CD4-positive, alpha-beta T cell treated with Interleukin-21 for 1 hour (primary cell): ENCODE data around the gene MYG1.

ENCODE experiments used
- DNase-seq: peaks from one replicate; pipeline ENCODE4 v3.0.0-alpha.2; 2020

Gene MYG1, protein sequence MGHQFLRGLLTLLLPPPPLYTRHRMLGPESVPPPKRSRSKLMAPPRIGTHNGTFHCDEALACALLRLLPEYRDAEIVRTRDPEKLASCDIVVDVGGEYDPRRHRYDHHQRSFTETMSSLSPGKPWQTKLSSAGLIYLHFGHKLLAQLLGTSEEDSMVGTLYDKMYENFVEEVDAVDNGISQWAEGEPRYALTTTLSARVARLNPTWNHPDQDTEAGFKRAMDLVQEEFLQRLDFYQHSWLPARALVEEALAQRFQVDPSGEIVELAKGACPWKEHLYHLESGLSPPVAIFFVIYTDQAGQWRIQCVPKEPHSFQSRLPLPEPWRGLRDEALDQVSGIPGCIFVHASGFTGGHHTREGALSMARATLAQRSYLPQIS

DNA sequence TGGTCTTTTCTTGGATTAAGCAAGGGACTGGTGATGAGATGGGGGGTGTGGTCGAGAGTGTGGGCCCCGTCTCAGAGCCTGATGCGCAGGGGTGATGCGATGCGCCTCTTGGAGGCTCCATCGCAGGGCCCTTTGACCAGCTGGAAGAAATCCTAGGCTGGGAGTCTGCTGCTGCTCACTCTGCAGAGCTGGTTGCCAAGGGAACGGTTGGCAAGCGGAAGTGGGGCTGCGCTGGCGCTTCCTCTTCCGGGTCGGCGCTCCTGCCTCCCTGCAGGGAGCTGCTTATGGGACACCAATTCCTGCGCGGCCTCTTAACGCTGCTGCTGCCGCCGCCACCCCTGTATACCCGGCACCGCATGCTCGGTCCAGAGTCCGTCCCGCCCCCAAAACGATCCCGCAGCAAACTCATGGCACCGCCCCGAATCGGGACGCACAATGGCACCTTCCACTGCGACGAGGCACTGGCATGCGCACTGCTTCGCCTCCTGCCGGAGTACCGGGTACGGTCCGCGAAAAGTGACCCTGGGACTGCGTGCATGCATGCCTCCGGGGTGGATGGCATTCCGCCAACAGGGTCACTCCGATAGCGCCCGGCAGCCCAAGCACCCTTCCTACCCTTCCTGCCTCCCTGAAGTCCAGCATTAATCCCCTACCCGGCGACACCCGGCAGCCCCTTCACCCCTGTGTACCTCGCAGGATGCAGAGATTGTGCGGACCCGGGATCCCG, at the start of gene MYG1:
MYG1 (plus strand) TSS at position 242 of the 727 bp plus-strand sequence; CDS start at position 285, 43 bp downstream.
- DNase-seq, result peak; percentile 87

DNA sequence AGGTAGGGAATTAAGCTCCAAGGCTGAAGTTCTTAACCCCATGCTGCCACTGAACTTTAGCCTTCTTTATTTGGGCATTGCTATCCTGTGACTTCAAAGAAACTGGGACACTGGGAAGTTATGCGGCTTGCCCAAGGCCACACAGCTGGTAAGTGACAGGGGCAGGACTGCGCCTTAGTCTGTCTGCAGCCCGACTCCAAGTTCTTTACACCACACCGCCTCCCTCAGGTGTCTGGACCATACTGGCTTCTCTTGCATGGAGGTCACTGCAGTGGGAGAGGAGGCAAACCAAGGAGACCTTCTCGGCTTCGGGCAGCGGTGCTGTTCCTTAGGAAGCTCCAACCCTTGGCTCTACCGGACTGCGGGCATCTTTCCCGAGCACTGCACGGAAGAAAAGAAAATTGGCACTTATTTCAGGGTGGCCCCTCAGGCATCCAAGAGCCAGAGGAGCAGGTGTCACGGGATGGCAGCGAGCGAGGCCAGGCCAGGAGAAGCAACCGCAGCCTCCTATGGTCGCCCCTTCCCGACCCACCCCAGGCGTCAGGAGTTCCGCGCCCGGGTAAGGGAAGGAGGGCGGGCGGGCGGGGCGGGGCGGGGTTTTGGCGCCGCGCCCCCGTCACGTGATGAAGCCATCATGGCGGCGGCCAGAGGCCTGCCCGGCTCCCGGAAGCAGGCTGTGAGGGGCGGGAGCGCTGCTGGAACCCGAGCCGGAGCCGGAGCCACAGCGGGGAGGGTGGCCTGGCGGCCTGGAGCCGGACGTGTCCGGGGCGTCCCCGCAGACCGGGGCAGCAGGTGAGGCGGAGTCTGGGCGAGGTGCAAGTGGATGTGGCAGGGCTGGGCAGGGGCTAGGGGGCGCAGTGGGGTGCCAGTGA, 47.8 kb upstream of the MYG1 start:
- DNase-seq, result peak; percentile 77

DNA sequence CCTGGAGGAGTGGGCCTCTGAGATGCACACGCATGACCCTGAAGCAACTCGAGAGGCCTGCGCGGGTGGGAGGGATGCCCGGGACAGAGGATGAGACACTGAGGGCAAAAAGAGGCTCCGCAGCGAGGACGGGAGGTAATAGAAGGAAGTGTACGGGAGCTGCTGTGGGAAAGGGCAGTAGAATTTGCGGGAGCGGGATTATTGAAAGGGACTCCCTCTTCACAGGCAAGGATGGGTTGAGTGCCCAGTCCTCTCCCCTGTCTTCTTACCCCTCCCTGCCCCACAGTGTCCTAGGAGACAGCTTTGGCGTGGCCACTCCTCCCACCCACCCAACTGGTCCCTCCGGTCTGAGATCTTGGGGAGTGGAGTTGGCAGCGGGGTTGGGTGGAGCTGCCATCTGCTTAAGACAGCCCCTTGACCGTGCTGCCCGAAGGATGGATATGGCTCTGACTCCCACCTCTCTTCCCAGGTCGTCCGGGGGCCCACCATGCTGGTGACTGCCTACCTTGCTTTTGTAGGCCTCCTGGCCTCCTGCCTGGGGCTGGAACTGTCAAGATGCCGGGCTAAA, 47.1 kb upstream of the MYG1 start:
- no peak for DNase-seq

DNA sequence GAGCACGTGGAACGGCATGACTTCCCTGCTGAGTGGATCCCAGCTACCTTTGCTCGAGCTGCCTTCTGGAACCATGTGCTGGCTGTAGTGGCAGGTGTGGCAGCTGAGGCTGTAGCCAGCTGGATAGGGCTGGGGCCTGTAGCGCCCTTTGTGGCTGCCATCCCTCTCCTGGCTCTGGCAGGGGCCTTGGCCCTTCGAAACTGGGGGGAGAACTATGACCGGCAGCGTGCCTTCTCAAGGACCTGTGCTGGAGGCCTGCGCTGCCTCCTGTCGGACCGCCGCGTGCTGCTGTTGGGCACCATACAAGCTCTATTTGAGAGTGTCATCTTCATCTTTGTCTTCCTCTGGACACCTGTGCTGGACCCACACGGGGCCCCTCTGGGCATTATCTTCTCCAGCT, 46.2 kb upstream of the MYG1 start:
- no peak for DNase-seq

DNA sequence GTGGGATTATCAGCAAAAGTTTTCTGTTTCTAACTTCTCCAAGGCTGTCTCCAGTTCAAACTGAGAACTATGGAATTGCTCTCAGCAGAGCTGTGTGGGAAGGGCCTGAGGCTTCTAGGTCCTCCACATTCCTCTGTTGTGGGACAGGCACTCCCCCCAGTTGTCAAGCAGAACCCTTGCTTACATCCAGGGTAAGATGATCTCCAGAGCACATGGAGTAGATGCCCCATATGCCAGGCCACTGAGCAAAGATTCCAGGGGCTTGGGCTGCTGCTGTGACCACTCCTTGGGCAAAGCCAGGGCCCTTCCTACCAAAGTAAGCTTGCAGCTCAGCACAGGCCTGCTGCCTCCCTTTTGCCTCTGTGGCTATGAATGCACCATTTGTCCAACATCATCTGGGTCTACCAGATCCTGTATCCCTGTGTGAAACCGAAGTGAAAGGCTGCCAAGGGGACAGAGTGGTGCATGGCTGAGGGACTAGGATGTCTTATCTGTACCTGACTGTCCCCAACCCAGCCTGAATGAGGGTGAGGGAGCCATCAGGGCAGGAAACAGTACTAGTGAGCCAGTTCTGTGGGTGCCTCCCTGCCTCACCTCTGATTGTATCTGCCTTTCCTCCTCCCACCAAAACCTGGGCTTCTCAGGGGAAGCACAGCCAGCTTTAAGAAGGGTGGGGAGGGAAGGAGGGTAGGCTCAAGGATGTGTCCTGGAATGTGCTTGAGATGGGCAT, 44.5 kb upstream of the MYG1 start:
- DNase-seq, result no peak

DNA sequence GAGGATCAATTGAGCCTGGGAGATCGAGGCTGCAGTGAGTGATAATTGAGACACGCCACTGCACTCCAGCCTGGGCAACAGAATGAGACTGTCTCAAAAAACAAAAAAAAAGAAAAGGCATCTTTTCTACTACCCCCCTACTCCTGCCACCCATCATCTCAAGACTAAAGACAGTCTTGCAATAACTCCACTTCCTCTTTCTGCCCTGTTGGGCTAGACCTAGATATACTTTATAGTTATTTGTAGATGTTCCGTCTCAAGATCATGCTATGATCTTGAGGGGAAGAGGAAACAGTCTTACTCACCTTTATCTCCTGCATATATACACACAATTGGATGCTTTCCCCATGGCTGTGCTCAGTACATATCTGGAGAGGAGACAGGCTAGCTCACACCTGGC, 43.5 kb upstream of the MYG1 start:
- DNase-seq, result no peak

DNA sequence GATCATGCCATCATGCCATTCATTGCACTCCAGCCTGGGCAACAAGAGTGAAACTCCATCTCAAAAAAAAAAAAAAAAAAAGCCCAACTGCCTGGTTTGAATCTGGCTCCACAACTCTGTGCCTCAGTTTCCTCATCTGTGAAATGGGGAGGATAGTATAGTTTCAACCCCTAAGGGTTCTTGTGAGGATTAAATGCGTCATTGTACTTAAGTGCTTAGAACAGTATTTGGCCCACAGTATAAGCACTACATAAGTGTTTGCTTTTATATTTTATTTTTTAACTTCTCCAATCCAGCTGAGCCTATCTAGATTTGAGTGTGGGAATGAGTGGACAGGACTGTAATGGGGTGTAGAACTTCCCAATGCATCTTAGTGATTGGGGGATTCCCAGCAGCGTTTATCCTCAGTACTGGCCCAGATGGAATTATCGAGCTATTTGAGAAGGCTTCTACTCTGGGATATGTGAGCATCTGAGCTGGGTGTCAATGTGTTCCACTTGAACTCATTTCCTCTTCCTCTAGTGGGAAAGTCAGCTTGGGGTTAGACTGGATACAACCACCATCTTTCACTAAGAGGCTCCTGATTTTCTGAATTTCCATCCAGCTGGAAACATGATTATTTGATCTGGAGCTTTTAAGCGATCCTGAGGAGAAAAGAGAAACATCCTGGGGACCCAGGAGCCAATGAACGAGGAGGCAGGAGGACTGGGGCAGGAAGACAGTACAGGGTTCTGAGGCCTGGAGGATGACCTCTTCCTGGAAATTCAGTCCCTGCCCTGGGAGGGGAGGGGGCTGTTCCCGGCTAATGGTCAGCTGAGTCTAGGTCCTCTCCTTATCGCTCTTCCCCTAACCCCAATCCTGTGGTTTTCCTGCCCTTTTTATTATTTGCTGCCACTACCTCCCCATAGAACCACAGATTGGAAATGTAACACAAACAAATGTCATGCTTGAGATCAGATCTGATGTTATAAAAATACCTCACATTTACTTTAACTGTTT, 40.7 kb upstream of the MYG1 start:
- DNase-seq, result no peak

DNA sequence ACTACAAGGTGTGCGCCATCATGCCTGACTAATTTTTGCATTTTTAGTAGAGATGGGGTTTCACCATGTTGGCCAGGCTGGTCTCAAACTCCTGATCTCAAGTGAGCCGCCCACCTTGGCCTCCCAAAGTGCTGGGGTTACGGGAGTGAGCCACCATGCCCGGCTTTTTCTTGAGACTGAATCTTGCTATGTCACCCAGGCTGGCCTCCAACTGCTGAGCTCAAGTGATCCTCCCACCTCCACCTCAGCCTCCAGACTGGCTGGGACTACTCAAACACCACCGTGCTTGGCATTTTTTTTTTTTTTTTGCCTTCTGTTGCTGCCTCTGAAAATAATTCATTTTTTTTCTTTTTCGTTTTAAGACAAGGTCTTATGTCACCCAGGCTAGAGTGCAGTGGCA, 39.6 kb upstream of the MYG1 start:
- DNase-seq, result no peak

DNA sequence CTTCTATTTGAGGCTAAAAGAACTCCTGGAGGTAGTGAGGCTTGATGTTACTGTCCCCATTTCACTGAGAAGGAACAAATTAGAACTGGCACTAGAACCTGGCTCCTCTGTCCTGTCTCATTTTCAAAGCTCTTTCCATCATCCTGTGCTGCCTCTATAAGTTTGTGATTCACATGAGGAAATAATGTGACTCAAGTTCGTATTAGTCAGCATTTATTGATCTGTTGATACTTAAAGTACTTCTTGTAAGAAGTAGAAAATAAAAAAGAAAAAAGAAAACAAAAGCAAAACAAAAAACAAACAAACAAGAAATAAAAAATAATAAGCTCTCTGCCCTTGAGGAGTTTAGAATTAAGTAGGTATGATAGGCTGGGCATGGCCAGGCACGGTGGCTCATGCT, 33.7 kb upstream of the MYG1 start:
- DNase-seq, result no peak

DNA sequence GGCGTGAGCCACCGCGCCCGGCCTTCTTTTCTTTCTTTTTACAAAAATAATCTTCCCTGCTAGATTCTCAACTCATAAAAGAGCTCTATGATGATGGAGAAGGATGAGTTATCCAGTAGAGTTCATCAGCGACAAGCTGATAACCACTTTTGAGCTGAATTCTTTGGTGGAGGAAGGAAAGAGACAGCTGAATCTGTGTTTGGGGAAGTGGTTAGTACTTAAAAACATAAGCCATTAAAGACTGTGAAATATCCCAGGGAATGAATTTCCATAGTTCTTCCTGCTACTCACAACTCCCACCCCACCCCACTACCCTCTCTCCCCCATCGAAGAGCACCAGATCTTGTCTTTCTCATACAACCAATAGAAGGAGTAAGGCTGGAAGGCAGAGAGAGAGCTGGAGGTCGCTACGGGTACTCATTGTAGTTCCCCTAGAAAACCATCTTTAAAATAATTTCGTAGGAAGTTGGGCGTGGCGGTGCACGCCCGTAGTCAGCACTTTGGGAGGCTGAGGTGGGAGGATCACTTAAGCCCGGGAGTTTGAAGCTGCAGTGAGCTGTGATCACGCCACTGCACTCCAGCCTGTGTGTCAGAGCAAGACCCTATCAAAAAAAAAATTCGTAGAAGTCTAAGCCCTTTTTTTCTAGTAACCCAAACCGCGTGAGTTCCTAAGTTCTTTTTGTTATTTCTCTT, 32.0 kb upstream of the MYG1 start:
- no peak for DNase-seq

DNA sequence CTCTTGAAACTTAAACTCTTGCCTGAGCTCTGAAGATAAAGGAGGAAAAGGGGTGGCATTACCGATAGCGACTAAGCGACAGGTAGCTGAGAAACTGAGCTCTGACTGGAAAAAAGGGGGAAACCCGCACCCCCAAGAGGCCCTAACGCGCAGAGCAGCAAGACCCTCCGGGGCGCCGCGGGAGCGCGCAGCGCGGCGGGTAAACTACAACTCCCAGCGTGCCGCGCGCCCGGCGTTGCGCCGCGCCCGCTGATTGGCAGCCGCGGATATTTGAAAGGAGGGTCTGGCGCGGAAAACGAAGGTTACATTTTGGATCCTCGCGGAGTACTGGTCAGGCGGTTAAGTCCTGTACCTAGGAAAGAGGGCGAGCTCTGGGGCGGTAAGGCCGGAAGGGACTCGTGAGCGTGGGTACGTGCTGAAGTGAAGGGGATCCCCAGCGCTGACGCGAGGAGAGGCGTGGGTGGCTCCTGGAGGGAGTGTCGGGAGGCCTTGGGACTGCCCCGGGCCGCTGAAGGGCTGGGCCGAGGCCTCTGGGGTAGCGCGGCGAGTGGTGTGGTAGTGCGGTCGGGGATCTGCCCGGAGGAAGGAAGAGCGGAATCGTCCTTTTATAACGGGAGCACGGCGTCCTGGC, 31.4 kb upstream of the MYG1 start, which contains the start of gene ESPL1:
ESPL1 (plus strand) TSS at position 301 of the 631 bp plus-strand sequence. CDS start 468 bp downstream, outside the sequence.
- DNase-seq, result peak; percentile 86

DNA sequence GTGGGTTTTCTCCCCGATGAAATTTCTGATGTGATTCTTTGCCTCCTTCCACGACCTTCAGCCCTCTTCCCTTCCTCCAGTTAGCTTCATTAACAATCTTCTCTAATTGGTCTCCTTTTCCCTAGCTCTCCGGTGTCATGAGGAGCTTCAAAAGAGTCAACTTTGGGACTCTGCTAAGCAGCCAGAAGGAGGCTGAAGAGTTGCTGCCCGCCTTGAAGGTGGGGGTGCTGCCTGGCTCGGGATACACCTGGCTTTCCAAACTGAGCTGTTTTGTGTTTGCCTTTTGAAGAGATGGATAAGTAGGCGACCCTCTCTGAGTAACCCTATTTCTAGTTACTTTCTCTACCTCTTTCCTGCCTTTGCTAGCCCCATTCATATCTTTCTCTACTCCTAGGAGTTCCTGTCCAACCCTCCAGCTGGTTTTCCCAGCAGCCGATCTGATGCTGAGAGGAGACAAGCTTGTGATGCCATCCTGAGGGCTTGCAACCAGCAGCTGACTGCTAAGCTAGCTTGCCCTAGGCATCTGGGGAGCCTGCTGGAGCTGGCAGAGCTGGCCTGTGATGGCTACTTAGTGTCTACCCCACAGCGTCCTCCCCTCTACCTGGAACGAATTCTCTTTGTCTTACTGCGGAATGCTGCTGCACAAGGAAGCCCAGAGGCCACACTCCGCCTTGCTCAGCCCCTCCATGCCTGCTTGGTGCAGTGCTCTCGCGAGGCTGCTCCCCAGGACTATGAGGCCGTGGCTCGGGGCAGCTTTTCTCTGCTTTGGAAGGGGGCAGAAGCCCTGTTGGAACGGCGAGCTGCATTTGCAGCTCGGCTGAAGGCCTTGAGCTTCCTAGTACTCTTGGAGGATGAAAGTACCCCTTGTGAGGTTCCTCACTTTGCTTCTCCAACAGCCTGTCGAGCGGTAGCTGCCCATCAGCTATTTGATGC, 30.6 kb upstream of the MYG1 start:
- no peak for DNase-seq

DNA sequence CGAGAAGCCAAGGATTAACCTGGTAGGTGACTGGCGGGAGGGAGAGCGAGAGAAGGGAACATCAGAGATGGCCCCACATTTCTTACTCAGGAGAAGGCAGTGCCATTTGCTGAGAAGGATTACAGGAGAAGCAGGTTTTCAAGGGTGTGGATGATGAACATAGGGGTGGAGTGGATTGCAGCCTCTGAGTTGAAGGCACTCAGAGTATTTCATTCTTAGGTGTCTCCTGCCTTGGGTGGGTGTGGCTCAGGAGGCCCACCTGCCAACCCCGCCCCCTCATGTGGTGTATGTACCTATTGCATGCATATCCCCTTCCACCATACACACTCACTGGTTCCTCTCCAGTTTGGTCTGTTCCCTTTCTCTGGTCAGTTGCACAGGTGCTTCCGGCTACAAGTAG, 25.1 kb upstream of the MYG1 start:
- DNase-seq, result no peak

DNA sequence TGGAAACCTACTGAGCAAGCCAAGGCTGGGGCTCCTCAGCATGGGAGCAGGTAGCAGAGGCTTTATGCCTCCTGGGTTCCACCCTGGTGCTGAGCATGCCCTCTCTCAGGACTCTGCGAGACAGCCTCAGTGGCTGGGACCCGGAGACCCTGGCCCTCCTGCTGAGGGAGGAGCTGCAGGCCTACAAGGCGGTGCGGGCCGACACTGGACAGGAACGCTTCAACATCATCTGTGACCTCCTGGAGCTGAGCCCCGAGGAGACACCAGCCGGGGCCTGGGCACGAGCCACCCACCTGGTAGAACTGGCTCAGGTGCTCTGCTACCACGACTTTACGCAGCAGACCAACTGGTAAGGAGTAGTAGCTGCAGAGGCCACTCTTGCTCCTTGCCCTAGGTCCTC, 23.0 kb upstream of the MYG1 start:
- DNase-seq, result no peak

DNA sequence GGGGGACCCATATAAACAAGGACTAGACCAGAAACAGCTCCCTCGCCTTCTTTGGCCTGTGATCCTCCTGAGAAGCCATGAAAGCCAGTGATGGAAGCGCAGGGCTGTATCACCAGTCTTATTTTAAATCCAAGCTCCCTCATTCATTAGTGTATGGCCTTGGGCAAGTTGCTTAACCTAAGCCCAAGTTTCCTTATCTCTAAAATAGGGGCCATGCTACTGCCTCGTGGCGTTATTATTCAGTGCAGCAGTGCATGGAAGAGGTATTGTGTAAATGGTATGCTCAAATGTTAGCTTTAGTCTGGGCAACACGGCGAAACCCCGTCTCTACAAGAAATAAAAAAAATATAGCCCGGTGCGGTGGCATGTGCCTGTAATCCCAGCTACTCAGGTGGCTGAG, 21.5 kb upstream of the MYG1 start:
- DNase-seq, result no peak

DNA sequence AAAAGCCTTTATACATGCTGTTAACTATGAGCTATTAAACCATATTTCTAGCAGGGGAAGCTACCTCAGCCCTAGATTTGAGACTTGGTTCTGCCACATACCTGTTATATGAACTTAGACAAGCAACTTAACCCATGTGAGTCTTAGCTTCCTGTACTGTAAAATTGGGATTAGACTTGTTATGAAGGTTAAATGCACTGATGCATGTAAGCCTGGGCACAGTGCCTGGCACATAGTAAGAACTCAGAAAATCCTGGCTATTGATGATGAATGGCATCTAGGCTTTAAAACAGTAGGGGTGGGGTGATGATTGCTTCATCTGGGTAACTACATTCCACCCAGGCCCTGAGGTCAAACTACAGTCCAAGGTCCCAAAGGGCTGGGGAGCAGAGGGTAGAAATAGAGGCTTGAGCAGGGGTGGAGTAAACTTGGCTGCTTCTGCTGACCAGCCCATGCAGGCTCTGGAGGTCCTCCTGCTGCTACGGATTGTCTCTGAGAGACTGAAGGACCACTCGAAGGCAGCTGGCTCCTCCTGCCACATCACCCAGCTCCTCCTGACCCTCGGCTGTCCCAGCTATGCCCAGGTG, 20.1 kb upstream of the MYG1 start:
- DNase-seq, result no peak

DNA sequence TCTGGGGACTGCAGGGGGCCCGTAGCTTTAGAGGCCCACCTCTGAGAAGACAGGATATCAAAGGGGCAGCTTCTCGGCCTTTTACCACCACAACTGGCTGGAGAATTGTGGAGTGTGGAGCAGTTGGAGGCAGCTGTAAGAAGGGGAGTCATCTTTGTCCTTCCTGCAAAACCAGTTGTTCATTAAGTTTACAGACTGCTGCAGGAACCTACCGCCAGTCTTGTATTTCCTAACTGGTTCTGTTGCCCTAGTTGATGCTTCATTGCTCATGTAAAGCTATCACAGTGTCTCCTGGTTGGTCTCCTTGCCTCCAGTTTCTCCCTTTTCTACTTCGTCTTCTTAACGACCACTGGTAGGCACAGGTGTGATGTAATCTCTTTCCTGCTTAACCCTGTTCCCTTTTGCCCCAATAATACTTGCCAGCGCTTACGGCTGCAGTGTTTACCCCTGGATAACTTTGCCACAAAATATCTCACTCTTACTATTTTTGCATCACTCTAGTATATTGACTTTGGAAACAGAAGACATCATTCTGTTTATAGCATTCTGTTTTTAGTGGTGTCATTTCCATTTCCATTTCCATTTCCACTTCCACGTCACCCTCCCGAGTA, 19.5 kb upstream of the MYG1 start:
- no peak for DNase-seq

DNA sequence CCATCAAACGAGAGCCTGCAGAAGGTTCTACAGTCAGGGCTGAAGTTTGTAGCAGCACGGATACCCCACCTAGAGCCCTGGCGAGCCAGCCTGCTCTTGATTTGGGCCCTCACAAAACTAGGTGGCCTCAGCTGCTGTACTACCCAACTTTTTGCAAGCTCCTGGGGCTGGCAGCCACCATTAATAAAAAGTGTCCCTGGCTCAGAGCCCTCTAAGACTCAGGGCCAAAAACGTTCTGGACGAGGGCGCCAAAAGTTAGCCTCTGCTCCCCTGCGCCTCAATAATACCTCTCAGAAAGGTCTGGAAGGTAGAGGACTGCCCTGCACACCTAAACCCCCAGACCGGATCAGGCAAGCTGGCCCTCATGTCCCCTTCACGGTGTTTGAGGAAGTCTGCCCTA, 13.0 kb upstream of the MYG1 start:
- DNase-seq, result no peak
